ENCODE data around the gene WDR91. TPM values are rescaled to one million over a fixed set of nuclear protein-coding genes. Genes with fewer than 3 reads are reported as not detected.

The WDR91 gene
- total RNA-seq, 1 donor from 2014 or later = 5.2 TPM

GRCh38 chr7:135204876-135205275 lies 6.5 kb downstream of the WDR91 start:
- no peak for DNase-seq (ENCODE audit: low spot score)
- intact Hi-C loops (cut with DNase I) = no loop called here

- no peak for DNase-seq (ENCODE audit: low spot score)
- intact Hi-C loops (cut with DNase I) = no loop called here
Measured at GRCh38 chr7:135204341-135204749, 7.0 kb downstream of the WDR91 start.

- intact Hi-C loops (cut with DNase I) = no loop called here
- DNase-seq (ENCODE audit: low spot score) = no peak
Measured at GRCh38 chr7:135201350-135201749, 10.0 kb downstream of the WDR91 start.

- no peak for DNase-seq (ENCODE audit: low spot score)
- intact Hi-C loops (cut with DNase I) = no loop called here
Measured at GRCh38 chr7:135200821-135201331, 10.4 kb downstream of the WDR91 start.

- no peak for DNase-seq (ENCODE audit: low spot score)
- intact Hi-C loops (cut with DNase I) = no loop called here
Measured at GRCh38 chr7:135199439-135199838, 11.9 kb downstream of the WDR91 start.

- intact Hi-C loops (cut with DNase I) = no loop called here
Measured at GRCh38 chr7:135197906-135198655, 13.2 kb downstream of the WDR91 start.

GRCh38 chr7:135197343-135197742 lies 14.0 kb downstream of the WDR91 start:
- DNase-seq (ENCODE audit: low spot score) = no peak
- intact Hi-C loops (cut with DNase I) = no loop called here

More at GRCh38 chr7:135197906-135198655, 13.2 kb downstream of the WDR91 start:
- DNase-seq (ENCODE audit: low spot score) = no peak

GRCh38 chr7:135195968-135196629 lies 15.2 kb downstream of the WDR91 start:
- no peak for DNase-seq (ENCODE audit: low spot score)
- intact Hi-C loops (cut with DNase I) = no loop called here

GRCh38 chr7:135195156-135195555 lies 16.2 kb downstream of the WDR91 start:
- no peak for DNase-seq (ENCODE audit: low spot score)
- intact Hi-C loops (cut with DNase I) = no loop called here

- intact Hi-C loops (cut with DNase I) = no loop called here
- DNase-seq (ENCODE audit: low spot score) = no peak
Measured at GRCh38 chr7:135194494-135195095, 16.7 kb downstream of the WDR91 start.

- intact Hi-C loops (cut with DNase I) = no loop called here
- no peak for DNase-seq (ENCODE audit: low spot score)
Measured at GRCh38 chr7:135193615-135194081, 17.7 kb downstream of the WDR91 start.

- DNase-seq (ENCODE audit: low spot score) = no peak
- intact Hi-C loops (cut with DNase I) = no loop called here
Measured at GRCh38 chr7:135192914-135193536, 18.3 kb downstream of the WDR91 start.

GRCh38 chr7:135190703-135191102 lies 20.6 kb downstream of the WDR91 start:
- intact Hi-C loops (cut with DNase I) = no loop called here
- no peak for DNase-seq (ENCODE audit: low spot score)

GRCh38 chr7:135189961-135190360 lies 21.4 kb downstream of the WDR91 start:
- intact Hi-C loops (cut with DNase I) = no loop called here
- DNase-seq (ENCODE audit: low spot score) = no peak

GRCh38 chr7:135189221-135189662 lies 22.1 kb downstream of the WDR91 start:
- intact Hi-C loops (cut with DNase I) = no loop called here
- no peak for DNase-seq (ENCODE audit: low spot score)

- intact Hi-C loops (cut with DNase I) = no loop called here
- DNase-seq (ENCODE audit: low spot score) = no peak
Measured at GRCh38 chr7:135188298-135188984, 22.9 kb downstream of the WDR91 start.

- intact Hi-C loops (cut with DNase I) = no loop called here
- no peak for DNase-seq (ENCODE audit: low spot score)
Measured at GRCh38 chr7:135186841-135187253, 24.5 kb downstream of the WDR91 start.

- DNase-seq (ENCODE audit: low spot score) = no peak
- intact Hi-C loops (cut with DNase I) = no loop called here
Measured at GRCh38 chr7:135186261-135186540, 25.1 kb downstream of the WDR91 start.

- intact Hi-C loops (cut with DNase I) = no loop called here
- no peak for DNase-seq (ENCODE audit: low spot score)
Measured at GRCh38 chr7:135185471-135186260, 25.7 kb downstream of the WDR91 start.
